GM12874 (cell line): ENCODE results near the gene ADAMTS12.

Experiments
- CTCF ChIP-seq: IDR thresholded peaks from 2 replicates; pipeline ENCODE4 v1.5.1; 2011; ENCODE audit warnings: low read depth, mild to moderate bottlenecking, control low read depth, low read length, moderate library complexity; ENCODE audit not compliant: insufficient read depth

Gene ADAMTS12

DNA sequence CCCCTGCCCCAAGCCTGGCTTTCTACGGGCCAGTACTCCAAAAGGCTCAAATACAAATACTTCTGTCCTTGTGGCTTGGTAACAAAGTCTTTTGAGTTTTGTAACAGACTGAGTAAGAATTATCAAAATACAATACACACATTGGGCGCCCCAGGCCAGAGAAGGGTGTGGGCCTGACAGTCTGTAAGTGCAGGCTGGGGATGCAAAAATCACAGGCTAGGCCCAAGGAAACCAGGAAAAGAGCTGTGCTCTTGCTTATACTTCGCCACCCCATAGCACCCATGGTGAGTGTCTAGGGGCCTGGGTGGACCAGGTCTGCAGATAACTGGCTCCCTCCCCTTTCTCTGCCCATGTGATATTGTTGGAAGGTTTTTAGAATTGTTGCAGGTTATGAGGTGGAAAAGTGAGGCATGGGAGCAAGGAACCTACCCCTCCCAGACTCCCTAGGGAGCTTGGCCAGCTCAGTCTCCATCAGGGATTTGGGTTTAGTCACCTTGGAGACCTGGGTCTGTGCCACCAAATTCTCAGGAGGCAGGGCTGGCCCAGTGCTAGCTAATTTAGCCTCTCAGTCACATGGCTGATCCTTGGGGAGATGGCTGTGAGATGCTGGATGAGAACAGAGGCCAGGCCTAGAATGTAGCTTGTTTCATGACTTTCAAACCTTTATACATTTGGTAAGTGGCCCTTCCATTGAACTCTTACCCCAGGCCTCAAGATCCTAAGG lies 378.2 kb downstream of the ADAMTS12 start:
- no peak for TF ChIP-seq CTCF

- TF ChIP-seq CTCF, result no peak
Measured at GRCh38 chr5:33509036-33509435, 382.8 kb downstream of the ADAMTS12 start.

DNA sequence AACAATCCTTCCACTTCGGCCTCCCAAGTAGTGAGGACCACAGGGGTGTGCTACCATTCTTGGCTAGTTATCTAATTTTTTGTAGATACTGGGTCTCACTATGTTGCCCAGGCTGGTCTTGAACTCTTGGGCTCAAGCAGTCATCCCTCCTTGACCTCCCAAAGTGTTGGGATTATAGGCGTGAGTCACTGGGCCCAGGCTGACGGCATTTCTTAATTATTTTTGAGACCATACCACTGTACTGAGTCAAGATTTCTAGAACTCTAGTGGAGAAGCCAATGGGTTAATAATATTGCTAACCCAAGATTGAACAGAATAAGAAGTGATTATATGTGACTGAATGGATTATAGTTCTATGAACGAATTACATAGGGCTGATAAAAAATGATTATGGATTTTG lies 384.4 kb downstream of the ADAMTS12 start:
- no peak for TF ChIP-seq CTCF

- TF ChIP-seq CTCF, result no peak
Measured at GRCh38 chr5:33504570-33504969, 387.2 kb downstream of the ADAMTS12 start.

GRCh38 chr5:33501899-33502298 lies 389.9 kb downstream of the ADAMTS12 start:
- no peak for TF ChIP-seq CTCF

DNA sequence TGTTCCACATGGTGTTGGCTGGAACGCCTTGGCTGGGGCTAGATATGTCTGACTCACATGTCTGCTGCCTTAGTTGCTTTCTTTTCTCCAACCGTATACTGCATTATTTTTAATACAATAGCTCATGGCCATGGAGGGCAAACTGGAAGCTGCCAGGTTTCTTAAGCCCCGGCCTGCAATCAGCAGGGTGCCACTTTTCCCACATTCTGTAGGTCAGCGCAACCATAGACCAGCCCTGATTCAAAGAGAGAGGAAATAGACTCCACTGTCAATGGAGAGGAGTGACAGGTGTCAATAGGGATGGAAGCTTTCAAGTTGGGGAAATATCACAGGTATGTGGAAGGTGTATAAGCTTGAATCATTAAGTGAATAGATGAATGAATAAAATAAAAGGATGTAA lies 390.5 kb downstream of the ADAMTS12 start:
- no peak for TF ChIP-seq CTCF

GRCh38 chr5:33494466-33494865 lies 397.3 kb downstream of the ADAMTS12 start:
- no peak for TF ChIP-seq CTCF
